Effector memory CD4-positive, alpha-beta T cell (primary cell): ENCODE data around the gene LGALSL.

Experiments
- DNase-seq, 3 donors: peaks; one replicate each; pipeline ENCODE4 v3.0.0-alpha.2; 2020
- H3K27ac ChIP-seq: 2 replicates; pipeline ENCODE4 v1.7.0; 2013; ENCODE audit warnings: mild to moderate bottlenecking, low read length, moderate library complexity; ENCODE audit not compliant: insufficient read depth, poor library complexity, severe bottlenecking
- H3K27me3 ChIP-seq: replicated peaks from 2 replicates; pipeline ENCODE4 v1.7.0; 2013; ENCODE audit warnings: mild to moderate bottlenecking, low read length; ENCODE audit not compliant: insufficient read depth, control insufficient read depth, poor library complexity, severe bottlenecking
- H3K36me3 ChIP-seq: 2 replicates; pipeline ENCODE4 v1.7.0; 2013; ENCODE audit warnings: mild to moderate bottlenecking, low read length, moderate library complexity; ENCODE audit not compliant: control insufficient read depth, insufficient read depth
- H3K4me1 ChIP-seq: 2 replicates; pipeline ENCODE4 v1.7.0; 2013; ENCODE audit warnings: low read length, mild to moderate bottlenecking; ENCODE audit not compliant: control insufficient read depth, insufficient read depth, poor library complexity, severe bottlenecking
- H3K4me3 ChIP-seq: 2 replicates; pipeline ENCODE4 v1.7.0; 2013; ENCODE audit warnings: low read length, low read depth, mild to moderate bottlenecking; ENCODE audit not compliant: insufficient read depth, poor library complexity, severe bottlenecking
- H3K9me3 ChIP-seq: 2 replicates; pipeline ENCODE4 v1.7.0; 2013; ENCODE audit warnings: mild to moderate bottlenecking, low read length, moderate library complexity; ENCODE audit not compliant: control insufficient read depth

The LGALSL gene

DNA sequence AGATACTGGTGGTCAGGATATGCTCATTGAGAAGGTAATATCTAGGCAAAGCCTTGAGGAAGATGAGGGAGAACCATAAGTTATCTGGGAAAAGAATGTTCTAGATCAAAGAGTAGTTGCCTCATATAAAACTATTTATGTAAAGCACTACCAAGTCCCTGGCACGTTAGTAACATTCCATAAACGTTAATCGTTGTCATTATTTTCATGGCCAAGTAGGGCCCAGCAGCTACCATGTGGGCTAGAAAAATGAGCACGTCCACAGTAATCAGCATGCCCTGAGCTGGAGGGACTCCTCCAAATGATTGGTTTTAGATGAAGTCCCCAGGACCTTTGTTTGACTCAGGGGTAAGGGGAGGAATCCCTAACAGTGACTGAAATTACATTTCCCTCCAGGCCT lies 37.5 kb downstream of the LGALSL start:
- H3K27ac ChIP-seq, result no peak overlapping the region
- no peaks in the 10 kb centered on the region for H3K27me3 ChIP-seq
- peaks cover 15% of the 10 kb centered on the region for H3K4me1 ChIP-seq
- no peak overlapping the region for H3K4me3 ChIP-seq
- H3K9me3 ChIP-seq, result no peaks in the 10 kb centered on the region
- no peaks in the 10 kb centered on the region for H3K36me3 ChIP-seq
- DNase-seq, result no peak

GRCh38 chr2:64492272-64492671 lies 38.3 kb downstream of the LGALSL start:
- H3K27ac ChIP-seq, result no peak overlapping the region
- no peak for DNase-seq

GRCh38 chr2:64492821-64493220 lies 38.9 kb downstream of the LGALSL start:
- no peak for DNase-seq
- H3K4me3 ChIP-seq, result no peak overlapping the region
- H3K9me3 ChIP-seq, result no peaks in the 10 kb centered on the region
- H3K4me1 ChIP-seq, result peaks cover 15% of the 10 kb centered on the region
- H3K27me3 ChIP-seq, result no peaks in the 10 kb centered on the region
- H3K36me3 ChIP-seq, result no peaks in the 10 kb centered on the region
- H3K27ac ChIP-seq, result no peak overlapping the region

More at GRCh38 chr2:64492272-64492671, 38.3 kb downstream of the LGALSL start:
- H3K36me3 ChIP-seq, result no peaks in the 10 kb centered on the region
- H3K4me1 ChIP-seq, result peaks cover 15% of the 10 kb centered on the region
- no peaks in the 10 kb centered on the region for H3K27me3 ChIP-seq
- H3K9me3 ChIP-seq, result no peaks in the 10 kb centered on the region
- H3K4me3 ChIP-seq, result no peak overlapping the region

- Histone ChIP-seq H3K4me3 (no peak overlapping the region), H3K9me3 (no peaks in the 10 kb centered on the region), H3K27me3 (no peaks in the 10 kb centered on the region), H3K36me3 (no peaks in the 10 kb centered on the region), H3K27ac (no peak overlapping the region), H3K4me1 (peaks cover 7% of the 10 kb centered on the region)
- DNase-seq, result no peak
These were observed 39.8 kb downstream of the LGALSL start for GRCh38 chr2:64493788-64494187.

DNA sequence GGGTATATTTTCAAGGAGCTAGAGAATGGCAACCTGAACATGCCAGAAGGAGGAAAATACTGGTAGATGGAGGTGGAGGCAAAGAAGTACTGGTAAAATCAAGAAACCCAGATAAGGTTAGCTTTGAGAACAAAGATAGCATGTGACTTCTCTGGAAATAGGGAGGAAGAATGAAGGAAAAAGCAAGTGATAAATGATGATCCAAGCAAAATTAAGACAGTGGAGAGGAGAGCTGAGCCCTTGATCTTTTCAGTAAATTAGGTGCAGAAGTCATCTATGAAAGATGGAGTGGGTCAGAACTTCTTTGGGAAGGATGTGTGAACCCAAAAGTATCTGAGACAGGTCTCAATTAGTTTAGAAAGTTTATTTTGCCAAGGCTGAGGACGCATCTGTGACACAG lies 44.5 kb downstream of the LGALSL start:
- Histone ChIP-seq H3K9me3 (no peaks in the 10 kb centered on the region), H3K27ac (no peak overlapping the region), H3K27me3 (no peaks in the 10 kb centered on the region), H3K36me3 (no peaks in the 10 kb centered on the region), H3K4me1 (no peaks in the 10 kb centered on the region), H3K4me3 (no peak overlapping the region)
- DNase-seq, result no peak

- no peaks in the 10 kb centered on the region for H3K4me1 ChIP-seq
- H3K9me3 ChIP-seq, result no peaks in the 10 kb centered on the region
- no peak for DNase-seq
- no peaks in the 10 kb centered on the region for H3K27me3 ChIP-seq
- no peaks in the 10 kb centered on the region for H3K36me3 ChIP-seq
- H3K4me3 ChIP-seq, result no peak overlapping the region
- no peak overlapping the region for H3K27ac ChIP-seq
These were observed 46.6 kb downstream of the LGALSL start for GRCh38 chr2:64500549-64500948.

DNA sequence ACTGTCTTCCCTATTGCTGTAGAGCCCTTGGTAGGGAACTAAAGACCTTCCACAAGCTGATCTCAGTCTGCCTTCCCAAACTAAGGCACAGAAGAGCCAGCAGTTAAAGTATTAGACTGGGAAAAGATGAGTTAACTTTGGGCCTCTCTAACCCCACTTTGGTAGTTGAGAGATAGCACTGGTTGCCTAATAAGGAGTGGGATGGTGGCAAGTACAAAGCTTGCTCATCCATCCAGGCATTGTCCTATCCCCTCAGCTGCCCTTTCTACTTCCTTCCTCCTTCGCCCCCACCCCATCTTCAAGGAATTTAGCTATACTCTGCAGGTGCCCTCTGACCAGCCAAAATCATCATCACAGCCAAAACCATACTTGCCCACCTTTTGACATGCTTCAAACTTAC lies 48.0 kb downstream of the LGALSL start:
- H3K4me1 ChIP-seq, result no peaks in the 10 kb centered on the region
- H3K9me3 ChIP-seq, result no peaks in the 10 kb centered on the region
- no peak overlapping the region for H3K27ac ChIP-seq
- no peaks in the 10 kb centered on the region for H3K36me3 ChIP-seq
- DNase-seq, result no peak
- no peak overlapping the region for H3K4me3 ChIP-seq
- H3K27me3 ChIP-seq, result no peaks in the 10 kb centered on the region

DNA sequence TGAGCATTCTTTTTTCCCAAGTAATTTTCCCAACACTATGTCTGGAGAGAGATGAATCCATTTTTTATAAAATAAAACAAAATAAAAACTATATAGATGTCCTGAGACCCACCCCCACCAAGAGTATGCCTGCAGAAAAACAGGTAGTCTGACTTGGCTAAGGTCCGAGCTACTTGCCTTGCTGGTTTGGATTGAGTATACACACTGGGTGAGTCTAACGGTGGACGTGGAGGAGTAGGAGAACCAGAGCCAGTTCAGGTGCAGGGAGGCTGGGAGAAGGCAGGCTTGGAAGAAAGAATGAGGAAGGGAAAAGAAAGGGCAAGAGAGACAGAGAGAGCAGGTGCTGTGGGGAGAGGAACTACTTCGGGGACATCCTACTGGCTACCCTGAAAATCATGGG lies 48.9 kb downstream of the LGALSL start:
- no peak overlapping the region for H3K27ac ChIP-seq
- DNase-seq, result no peak
- no peaks in the 10 kb centered on the region for H3K4me1 ChIP-seq
- no peaks in the 10 kb centered on the region for H3K9me3 ChIP-seq
- no peaks in the 10 kb centered on the region for H3K27me3 ChIP-seq
- H3K4me3 ChIP-seq, result no peak overlapping the region
- no peaks in the 10 kb centered on the region for H3K36me3 ChIP-seq

GRCh38 chr2:64504774-64505720 lies 51.1 kb downstream of the LGALSL start:
- Histone ChIP-seq H3K4me1 (no peaks in the 10 kb centered on the region), H3K9me3 (no peaks in the 10 kb centered on the region), H3K27me3 (no peaks in the 10 kb centered on the region), H3K4me3 (no peak overlapping the region), H3K27ac (no peak overlapping the region), H3K36me3 (no peaks in the 10 kb centered on the region)
- no peak for DNase-seq

DNA sequence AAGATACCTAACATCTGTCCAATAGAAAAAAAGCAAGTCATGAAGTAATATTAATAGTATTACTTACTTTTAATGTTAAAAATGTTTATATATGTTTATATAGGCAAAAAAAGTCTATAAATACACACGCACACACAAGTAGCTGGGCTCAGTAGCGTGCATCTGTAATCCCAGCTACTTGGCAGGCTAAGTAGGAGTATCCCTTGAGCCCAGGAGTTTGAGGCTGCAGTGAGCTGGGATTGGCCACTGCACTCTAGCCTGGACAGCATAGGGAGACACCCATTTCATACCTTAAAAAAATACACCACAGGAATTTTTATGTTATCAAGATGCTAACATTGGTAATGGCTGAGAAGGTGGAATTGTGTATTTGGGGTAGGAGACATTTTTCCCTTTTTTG lies 52.7 kb downstream of the LGALSL start:
- Histone ChIP-seq H3K36me3 (no peaks in the 10 kb centered on the region), H3K4me1 (no peaks in the 10 kb centered on the region), H3K27ac (no peak overlapping the region), H3K27me3 (no peaks in the 10 kb centered on the region), H3K9me3 (no peaks in the 10 kb centered on the region), H3K4me3 (no peak overlapping the region)
- no peak for DNase-seq
